Loucy (cell line): ENCODE measurements around the gene RAN.

Source experiments
- H2AFZ ChIP-seq: fragments of 200-600 bp; sonication (generic); 2 replicates; pipeline ENCODE4 v1.6.0; 2016; ENCODE audit warnings: antibody characterized with exemption, mild to moderate bottlenecking, low read length, moderate library complexity
- H3F3A ChIP-seq: fragments of 200-600 bp; 2 replicates; pipeline ENCODE4 v1.6.0; 2016; ENCODE audit warnings: antibody characterized with exemption, low read depth, mild to moderate bottlenecking
- H3K27me3 ChIP-seq: fragments of 200-600 bp; sonication (generic); 2 replicates; pipeline ENCODE4 v1.6.1; 2014; ENCODE audit warnings: low read length, mild to moderate bottlenecking; ENCODE audit not compliant: insufficient read depth, poor library complexity, severe bottlenecking
- H3K36me3 ChIP-seq: fragments of 200-600 bp; sonication (generic); 2 replicates; pipeline ENCODE4 v1.6.1; 2016; ENCODE audit warnings: low read length; ENCODE audit not compliant: insufficient read depth
- H3K4me1 ChIP-seq: fragments of 200-600 bp; sonication (generic); 2 replicates; pipeline ENCODE4 v1.5.1; 2014; ENCODE audit warnings: low read length, mild to moderate bottlenecking; ENCODE audit not compliant: insufficient read depth, poor library complexity, severe bottlenecking
- H3K4me2 ChIP-seq: fragments of 200-600 bp; sonication (generic); 2 replicates; pipeline ENCODE4 v1.6.0; 2014; ENCODE audit warnings: antibody characterized with exemption, low read length, low read depth, mild to moderate bottlenecking; ENCODE audit not compliant: poor library complexity, severe bottlenecking
- H3K4me3 ChIP-seq: fragments of 200-600 bp; sonication (generic); 2 replicates; pipeline ENCODE4 v1.5.1; 2014; ENCODE audit warnings: low read length, mild to moderate bottlenecking, mixed read lengths; ENCODE audit not compliant: poor library complexity, severe bottlenecking
- H3K79me2 ChIP-seq: fragments of 200-600 bp; sonication (generic); 2 replicates; pipeline ENCODE4 v1.6.1; 2014; ENCODE audit warnings: low read length; ENCODE audit not compliant: insufficient read depth
- H3K9ac ChIP-seq: fragments of 200-600 bp; sonication (generic); 2 replicates; pipeline ENCODE4 v1.6.0; 2014; ENCODE audit warnings: mild to moderate bottlenecking, low read depth, low read length, moderate library complexity; ENCODE audit not compliant: poor library complexity, severe bottlenecking
- H3K9me2 ChIP-seq: fragments of 200-600 bp; sonication (generic); replicated peaks from 2 replicates; pipeline ENCODE4 v1.6.1; 2016; ENCODE audit warnings: low read depth, low read length, mixed read lengths
- H3K9me3 ChIP-seq: fragments of 200-600 bp; sonication (generic); 2 replicates; pipeline ENCODE4 v1.6.1; 2014; ENCODE audit warnings: mild to moderate bottlenecking, antibody characterized with exemption, low read length, low read depth; ENCODE audit not compliant: insufficient read depth
- H4K20me1 ChIP-seq: fragments of 200-600 bp; sonication (generic); 2 replicates; pipeline ENCODE4 v1.6.0; 2014; ENCODE audit warnings: antibody characterized with exemption, low read length, mild to moderate bottlenecking; ENCODE audit not compliant: insufficient read depth, poor library complexity, severe bottlenecking
- EZH2phosphoT487 ChIP-seq: fragments of 200-600 bp; IDR thresholded peaks from 2 replicates; pipeline ENCODE4 v1.6.1; 2018; ENCODE audit warnings: antibody characterized with exemption, mild to moderate bottlenecking, moderate library complexity, borderline replicate concordance
- TF ChIP-seq, protein P1 (sequence below): fragments of 200-600 bp; sonication (generic); conservative IDR thresholded peaks from 2 replicates; pipeline ENCODE4 v1.5.1; 2014; ENCODE audit warnings: mild to moderate bottlenecking, antibody characterized with exemption, low read length

The RAN gene

DNA sequence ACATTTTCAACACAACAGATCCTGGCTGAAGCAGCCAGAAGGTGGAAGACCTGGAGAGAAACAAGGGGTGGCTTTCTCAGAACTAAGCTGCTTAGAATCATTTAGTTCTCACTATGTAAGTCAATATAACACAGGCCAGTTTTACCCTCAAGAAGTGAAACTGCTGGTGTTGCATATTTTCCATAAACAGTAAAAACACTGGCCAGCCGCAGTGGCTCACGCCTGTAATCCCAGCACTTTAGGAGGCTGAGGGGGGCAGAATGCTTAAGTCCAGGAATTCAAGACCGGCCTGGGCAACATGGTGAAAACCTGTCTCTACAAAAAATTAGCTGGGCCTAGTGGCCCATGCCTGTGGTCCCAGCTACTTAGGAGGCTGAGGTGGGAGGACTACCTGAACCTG lies 44.4 kb upstream of the RAN start:
- H3F3A ChIP-seq: no peaks in the 10 kb centered on the region
- no peak overlapping the region for H3K4me3 ChIP-seq
- H3K9ac ChIP-seq: no peak overlapping the region
- no peaks in the 10 kb centered on the region for H3K27me3 ChIP-seq
- H3K36me3 ChIP-seq: peaks cover 7% of the 10 kb centered on the region; the same call in 1 of the 2 replicates
- H3K4me2 ChIP-seq: no peak overlapping the region
- no peak overlapping the region for H2AFZ ChIP-seq
- H3K9me2 ChIP-seq: no peaks in the 10 kb centered on the region
- H3K9me3 ChIP-seq: no peaks in the 10 kb centered on the region
- H4K20me1 ChIP-seq: no peaks in the 10 kb centered on the region
- H3K4me1 ChIP-seq: no peaks in the 10 kb centered on the region
- TF ChIP-seq EZH2phosphoT487: no peak
- TF ChIP-seq, protein P1, sequence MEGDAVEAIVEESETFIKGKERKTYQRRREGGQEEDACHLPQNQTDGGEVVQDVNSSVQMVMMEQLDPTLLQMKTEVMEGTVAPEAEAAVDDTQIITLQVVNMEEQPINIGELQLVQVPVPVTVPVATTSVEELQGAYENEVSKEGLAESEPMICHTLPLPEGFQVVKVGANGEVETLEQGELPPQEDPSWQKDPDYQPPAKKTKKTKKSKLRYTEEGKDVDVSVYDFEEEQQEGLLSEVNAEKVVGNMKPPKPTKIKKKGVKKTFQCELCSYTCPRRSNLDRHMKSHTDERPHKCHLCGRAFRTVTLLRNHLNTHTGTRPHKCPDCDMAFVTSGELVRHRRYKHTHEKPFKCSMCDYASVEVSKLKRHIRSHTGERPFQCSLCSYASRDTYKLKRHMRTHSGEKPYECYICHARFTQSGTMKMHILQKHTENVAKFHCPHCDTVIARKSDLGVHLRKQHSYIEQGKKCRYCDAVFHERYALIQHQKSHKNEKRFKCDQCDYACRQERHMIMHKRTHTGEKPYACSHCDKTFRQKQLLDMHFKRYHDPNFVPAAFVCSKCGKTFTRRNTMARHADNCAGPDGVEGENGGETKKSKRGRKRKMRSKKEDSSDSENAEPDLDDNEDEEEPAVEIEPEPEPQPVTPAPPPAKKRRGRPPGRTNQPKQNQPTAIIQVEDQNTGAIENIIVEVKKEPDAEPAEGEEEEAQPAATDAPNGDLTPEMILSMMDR: no peak
- no peaks in the 10 kb centered on the region for H3K79me2 ChIP-seq

DNA sequence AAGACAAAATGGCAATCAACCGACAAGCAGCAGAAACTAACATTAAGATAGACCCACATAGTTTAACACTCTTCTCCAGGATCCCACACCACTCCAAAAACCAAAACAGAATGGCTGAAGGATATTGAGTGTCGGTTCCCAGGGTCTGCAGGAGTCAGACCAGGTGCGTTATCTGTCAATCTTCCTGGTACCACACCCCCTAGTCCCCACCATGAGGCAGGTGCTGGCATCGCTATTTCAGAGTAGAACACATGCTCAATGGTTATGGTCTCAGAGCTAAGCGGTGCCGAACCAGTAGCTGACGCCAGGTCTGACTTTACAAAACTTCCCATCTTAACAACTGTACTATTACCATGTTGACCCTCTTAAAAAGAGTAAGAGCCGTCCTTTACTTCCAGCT lies 43.0 kb upstream of the RAN start:
- Histone ChIP-seq H2AFZ (no peak overlapping the region), H3K9me3 (no peaks in the 10 kb centered on the region), H3F3A (no peaks in the 10 kb centered on the region), H3K27me3 (no peaks in the 10 kb centered on the region), H3K36me3 (no peaks in the 10 kb centered on the region), H3K9me2 (no peaks in the 10 kb centered on the region), H3K4me2 (no peak overlapping the region), H4K20me1 (no peaks in the 10 kb centered on the region), H3K79me2 (peaks cover 7% of the 10 kb centered on the region; the same call in 1 of the 2 replicates), H3K9ac (no peak overlapping the region), H3K4me1 (no peaks in the 10 kb centered on the region), H3K4me3 (no peak overlapping the region)
- TF ChIP-seq, protein P1: no peak
- no peak for TF ChIP-seq EZH2phosphoT487

- Histone ChIP-seq H3K4me3 (no peak overlapping the region), H3K9ac (no peak overlapping the region), H3K79me2 (peaks cover 7% of the 10 kb centered on the region; the same call in 1 of the 2 replicates), H3K4me2 (no peak overlapping the region), H3K27me3 (no peaks in the 10 kb centered on the region), H3K36me3 (no peaks in the 10 kb centered on the region), H3F3A (no peaks in the 10 kb centered on the region), H3K4me1 (no peaks in the 10 kb centered on the region), H2AFZ (no peak overlapping the region), H4K20me1 (no peaks in the 10 kb centered on the region), H3K9me2 (no peaks in the 10 kb centered on the region), H3K9me3 (no peaks in the 10 kb centered on the region)
- TF ChIP-seq EZH2phosphoT487: no peak
- TF ChIP-seq, protein P1: no peak
These were observed 42.2 kb upstream of the RAN start for GRCh38 chr12:130829391-130830245.
